ENCODE data around the gene POLN.

DNA sequence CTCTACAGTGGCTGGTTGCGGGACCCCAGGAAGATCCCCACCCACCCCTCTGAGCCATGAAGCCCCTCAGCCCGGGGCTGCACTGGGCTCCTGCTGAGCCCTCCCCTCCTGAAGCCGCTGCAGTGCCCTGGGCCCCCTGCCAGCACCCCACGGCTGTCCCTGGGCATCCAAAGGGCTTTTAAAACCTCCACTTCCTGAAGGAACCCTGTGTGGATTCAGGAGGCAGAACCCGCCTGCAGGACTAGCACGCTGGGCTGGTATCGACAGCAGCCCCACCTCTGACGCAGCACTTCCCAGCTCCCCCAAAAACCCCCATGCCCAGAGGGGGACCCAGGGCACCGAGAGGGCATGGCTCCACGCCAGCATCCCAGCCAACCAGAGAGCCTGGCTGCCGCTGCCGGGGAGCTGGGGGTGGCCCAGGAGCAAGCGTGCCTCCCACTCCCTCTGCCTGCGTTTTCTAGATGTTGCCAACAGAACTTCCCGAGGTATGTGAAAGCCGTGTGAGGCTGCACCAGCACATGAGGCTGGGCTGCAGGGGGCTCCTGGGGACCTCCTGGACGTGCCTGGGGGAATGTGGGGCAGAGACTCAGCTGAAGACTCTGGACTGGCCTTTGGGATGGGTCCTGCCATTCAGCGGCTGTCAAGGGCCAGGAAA lies 13.7 kb upstream of the POLN start:
- no peak for TF ChIP-seq CTCF (IDR thresholded peaks at IDR 0.05; ENCODE audit: poor library complexity)
- TF ChIP-seq EZH2 (IDR thresholded peaks at IDR 0.05; ENCODE audit: borderline replicate concordance): no peak
